Stimulated activated CD8-positive, alpha-beta memory T cell treated with anti-CD3 and anti-CD28 coated beads, Interleukin-4, amount 100 ng/mL, for 24 hours (primary cell): Measurements from ENCODE around the gene IGFALS.

Experiments
- DNase-seq: peaks from one replicate; pipeline ENCODE4 v3.0.0-alpha.2; 2020; ENCODE audit warnings: low read depth

IGFALS gene

DNA sequence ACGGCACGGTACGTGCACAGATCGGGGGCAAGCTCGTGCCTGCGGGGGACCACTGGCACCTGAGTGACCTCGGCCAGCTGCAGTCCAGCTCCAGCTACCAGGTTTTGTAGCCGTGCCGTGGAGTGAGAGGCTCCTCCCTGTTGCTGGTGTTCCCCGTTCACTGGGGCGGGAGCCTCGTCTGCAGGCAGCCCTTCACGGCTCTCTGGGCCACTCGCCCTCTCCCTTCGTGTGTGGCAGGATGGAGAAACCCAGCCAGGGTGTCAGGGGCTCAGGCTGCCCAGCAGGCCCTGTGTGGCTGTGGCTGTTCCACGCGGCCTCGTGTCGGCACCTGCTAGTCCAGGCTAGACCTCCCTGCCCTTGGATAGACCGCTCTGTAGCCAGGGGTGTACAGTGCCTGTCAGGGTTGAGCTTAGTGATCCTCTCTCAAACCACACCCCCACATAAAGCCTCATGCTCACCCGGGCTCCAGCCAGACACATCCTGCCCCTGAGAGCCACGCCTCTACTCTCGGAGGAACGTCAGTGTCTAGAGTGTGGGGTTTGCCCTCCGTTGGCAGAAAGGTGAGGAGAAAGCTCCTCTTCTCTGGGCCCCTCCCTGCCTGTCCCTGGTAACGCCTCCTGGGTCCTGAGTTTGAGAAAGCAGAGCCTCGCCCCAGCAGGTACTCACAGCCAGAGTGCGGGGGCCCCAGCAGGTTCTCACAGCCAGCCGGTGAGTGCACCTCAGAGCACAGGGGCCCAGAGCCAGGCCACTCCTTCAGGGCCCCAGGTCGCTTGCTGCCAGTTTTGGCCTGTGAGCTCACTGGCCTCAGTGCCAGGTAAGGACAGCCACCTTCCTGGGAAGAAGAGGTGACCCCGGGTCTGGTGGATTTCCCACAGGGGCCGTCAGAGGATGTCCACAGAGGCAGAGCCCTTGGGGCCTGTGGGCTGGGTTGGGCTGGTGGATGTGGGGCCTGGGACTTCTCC lies 49.8 kb downstream of the IGFALS start:
- DNase-seq: no peak

DNA sequence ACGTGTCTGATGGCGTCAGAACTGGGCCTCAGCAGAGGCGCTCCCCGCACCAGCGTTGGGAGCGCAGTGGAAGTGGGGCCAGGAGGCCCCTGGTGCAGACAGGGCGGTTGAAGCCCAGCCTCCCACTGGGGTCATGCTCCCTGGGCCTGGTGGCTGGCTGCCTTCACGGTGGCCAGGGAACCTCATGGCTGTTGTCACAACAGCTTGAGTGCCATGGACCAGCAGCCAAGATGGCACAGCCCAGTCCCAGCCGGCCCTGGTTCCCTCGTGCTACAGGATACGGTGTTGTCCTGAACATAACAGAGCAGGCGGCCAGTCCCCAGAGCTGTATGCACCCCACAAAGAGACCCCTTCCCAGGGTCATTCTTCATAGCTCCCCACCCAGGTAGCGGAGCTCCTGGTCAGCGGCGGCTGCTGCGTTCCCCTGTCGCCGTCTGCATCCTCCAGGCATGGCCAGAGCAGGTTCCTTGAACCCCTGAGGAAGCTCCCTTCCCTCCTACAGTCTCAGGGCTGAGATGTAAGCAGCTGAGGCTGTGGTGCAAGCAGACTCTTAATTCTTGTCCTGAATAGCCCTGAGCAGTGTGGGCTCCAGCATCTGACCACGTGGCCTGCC lies 51.8 kb downstream of the IGFALS start:
- no peak for DNase-seq

DNA sequence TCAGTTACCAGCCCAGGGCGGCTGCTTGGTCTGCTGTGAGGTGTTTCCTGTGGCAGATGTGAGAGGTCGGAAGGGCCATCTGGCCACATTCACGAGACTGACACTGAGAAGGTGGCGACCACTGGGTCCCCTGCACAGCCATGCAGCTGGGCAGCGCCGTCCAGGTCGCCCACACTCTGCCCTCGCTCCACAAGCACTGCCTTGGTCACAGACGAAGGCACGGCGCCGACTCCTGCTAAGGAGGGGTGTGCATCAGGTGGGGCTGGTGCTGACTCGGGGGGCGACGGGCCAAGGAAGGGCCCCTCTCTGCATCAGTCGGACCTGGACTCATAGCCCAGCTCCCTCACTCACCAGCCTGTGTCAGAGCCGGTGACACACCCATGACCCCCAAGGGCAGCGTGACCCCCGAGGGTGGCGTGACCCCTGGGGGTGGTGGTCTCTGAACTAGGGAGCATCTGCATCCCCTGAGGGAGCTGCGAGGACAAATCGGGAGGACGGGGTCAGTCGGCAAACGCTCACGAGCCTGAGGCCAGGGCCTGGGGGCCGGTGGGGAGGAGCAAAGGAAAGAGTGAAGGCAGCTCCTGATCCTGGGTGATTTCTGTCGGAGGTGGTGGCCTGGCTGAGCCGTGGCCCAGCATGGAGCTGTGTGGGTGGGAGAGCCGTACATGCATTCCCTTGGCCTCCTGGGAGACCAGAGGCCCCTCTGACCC lies 52.6 kb downstream of the IGFALS start:
- no peak for DNase-seq
